ENCODE data around the gene ASPSCR1. TPM values are rescaled to one million over a fixed set of nuclear protein-coding genes. Genes with fewer than 3 reads are reported as not detected.

The ASPSCR1 gene
- total and polyA plus RNA-seq, 2 of the 13 experiments (the other 11 are each of a cell fraction or from before 2014, with no cell fraction given): 274 to 314 TPM

GRCh38 chr17:81927653-81928543 lies 49.5 kb upstream of the ASPSCR1 start, which contains the start of gene MAFG (continued):
- TF ChIP-seq ZNF280B (CRISPR knock-in tag; IDR thresholded peaks at IDR 0.05; ENCODE audit: borderline replicate concordance) (no peak; the same call in 1 of the 2 replicates), ZXDC (CRISPR knock-in tag; IDR thresholded peaks at IDR 0.05) (no peak; the same call in 1 of the 2 replicates), CTCF (CRISPR knock-in tag; IDR thresholded peaks at IDR 0.05) (peak; percentile 73), ISL2 (CRISPR knock-in tag; IDR thresholded peaks at IDR 0.05) (no peak; the same call in none of the 2 replicates), ZNF124 (CRISPR knock-in tag; IDR thresholded peaks at IDR 0.05) (peak; percentile 27; the same call in 1 of the 2 replicates), ZBTB38 (CRISPR knock-in tag; IDR thresholded peaks at IDR 0.05) (peak; percentile 92), CAMTA2 (CRISPR knock-in tag; IDR thresholded peaks at IDR 0.05; ENCODE audit: borderline replicate concordance) (peak; percentile 91; the same call in 1 of the 2 replicates), SRSF4 (IDR thresholded peaks at IDR 0.05; ENCODE audit: low read depth, low read length, poor library complexity, severe bottlenecking) (no peak), SETDB1 (CRISPR knock-in tag; IDR thresholded peaks at IDR 0.05; ENCODE audit: borderline replicate concordance) (no peak), LBX2 (CRISPR knock-in tag; IDR thresholded peaks at IDR 0.05; ENCODE audit: borderline replicate concordance) (peak; percentile 72; the same call in 1 of the 2 replicates), NPAS2 (CRISPR knock-in tag; IDR thresholded peaks at IDR 0.05; ENCODE audit: borderline replicate concordance) (no peak), CEBPG (CRISPR knock-in tag; IDR thresholded peaks at IDR 0.05) (0 out of 2 replicates have a peak, but pooled peaks have one; percentile 4), SALL2 (CRISPR knock-in tag; IDR thresholded peaks at IDR 0.05) (peak; percentile 98), ZHX2 (IDR thresholded peaks at IDR 0.05; ENCODE audit: low read depth) (no peak), ZHX2 (CRISPR knock-in tag; IDR thresholded peaks at IDR 0.05; ENCODE audit: borderline replicate concordance) (peak; percentile 85; the same call in 1 of the 2 replicates)
